Stimulated activated CD8-positive, alpha-beta memory T cell treated with anti-CD3 and anti-CD28 coated beads, Interleukin-12 subunit alpha, Interleukin-12 subunit beta, amount 100 ng/mL, for 24 hours (primary cell): ENCODE data around the gene ZNF624.
A peak's percentile ranks its signal among the peaks of the same experiment; 100 is the strongest.

Experiments used
- DNase-seq: peaks from one replicate; pipeline ENCODE4 v3.0.0-alpha.2; 2020; ENCODE audit errors: extremely low read depth

Gene ZNF624

DNA sequence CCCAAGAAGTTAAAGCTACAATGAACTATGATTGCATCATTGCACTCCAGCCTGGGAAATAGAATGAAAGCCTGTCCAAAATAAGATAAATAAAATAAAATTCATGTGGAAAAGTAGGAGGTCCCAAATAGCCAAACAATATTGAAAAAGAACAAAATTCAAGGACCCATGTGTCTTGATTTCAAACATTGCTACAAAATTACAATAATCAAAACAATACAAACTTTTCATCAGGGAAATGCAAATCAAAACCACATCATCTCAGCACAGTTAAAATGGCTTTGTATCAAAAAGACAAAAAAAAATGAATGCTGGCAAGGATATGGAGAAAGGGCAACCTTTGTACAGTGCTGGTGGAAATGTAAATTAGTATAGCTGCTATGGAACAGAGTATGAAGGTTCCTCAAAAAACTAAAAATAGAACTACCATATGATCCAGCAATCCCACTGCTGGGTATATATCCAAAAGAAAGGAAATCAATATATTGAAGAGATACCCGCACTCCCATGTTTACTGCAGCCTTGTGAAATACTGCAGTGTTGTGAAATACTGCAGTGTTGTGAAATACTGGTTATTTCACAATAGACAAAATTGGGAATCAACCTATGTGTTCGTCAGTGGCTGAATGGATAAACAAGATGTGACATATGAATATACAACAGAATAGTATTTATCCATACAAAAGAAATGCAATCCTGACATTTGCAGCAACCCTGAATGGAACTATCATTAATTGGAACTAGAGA lies 60.1 kb downstream of the ZNF624 start:
- DNase-seq = no peak

- DNase-seq = peak; percentile 76
These were observed 64.3 kb downstream of the ZNF624 start for GRCh38 chr17:16589097-16589969.

DNA sequence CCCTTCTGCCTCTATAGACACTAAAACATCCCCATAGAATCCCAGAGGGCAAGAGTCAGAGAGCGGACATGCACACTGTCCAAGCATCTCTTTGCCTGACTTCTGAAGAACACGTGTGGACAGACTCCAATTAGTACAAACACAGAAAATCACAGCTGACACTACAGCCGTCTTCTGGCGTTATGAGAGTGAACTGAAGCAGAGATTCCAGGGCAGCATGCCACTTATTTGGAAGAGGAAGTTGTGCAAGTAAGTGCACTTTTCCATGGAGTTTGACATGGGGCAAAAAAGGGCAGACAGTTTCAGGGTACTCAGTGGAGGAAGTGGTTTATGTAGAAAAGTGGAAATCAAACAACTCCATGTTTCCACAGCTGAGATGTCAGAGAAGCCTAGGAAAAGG lies 67.9 kb downstream of the ZNF624 start:
- no peak for DNase-seq

DNA sequence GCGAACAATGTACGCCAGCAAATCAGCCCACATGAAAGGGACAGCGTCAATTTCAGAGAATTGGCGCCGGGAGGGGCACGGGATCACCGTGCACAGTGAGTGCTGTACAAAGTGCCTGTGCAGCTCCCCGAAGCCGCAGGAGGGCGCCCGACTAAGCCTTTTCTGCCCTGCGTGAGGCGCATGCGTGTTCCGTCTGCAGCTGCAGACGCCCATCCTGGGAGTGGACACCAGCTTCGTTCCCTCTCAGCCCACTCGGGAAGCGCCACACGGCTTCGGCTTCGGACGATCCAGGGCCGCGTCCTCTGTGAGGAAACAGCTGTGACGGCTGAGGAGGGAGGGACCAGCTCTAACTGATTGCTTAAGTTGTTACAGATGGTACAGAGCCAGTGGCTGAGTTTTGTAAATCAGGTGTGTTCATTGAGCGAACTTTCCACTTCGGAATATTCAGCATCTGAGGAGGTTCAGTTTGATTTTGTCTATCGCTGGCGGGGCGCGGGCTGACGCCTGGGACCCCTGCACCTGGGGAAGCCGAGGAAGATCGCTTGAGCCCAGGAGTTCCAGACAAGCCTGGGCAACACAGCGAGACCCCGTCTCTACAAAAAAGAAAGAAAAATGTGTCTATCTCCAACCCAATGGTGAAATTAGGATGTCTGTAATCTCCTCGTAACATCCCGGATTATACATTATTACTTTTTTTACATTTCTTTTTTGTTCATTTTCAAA lies 69.2 kb downstream of the ZNF624 start:
- peak; percentile 77 for DNase-seq

DNA sequence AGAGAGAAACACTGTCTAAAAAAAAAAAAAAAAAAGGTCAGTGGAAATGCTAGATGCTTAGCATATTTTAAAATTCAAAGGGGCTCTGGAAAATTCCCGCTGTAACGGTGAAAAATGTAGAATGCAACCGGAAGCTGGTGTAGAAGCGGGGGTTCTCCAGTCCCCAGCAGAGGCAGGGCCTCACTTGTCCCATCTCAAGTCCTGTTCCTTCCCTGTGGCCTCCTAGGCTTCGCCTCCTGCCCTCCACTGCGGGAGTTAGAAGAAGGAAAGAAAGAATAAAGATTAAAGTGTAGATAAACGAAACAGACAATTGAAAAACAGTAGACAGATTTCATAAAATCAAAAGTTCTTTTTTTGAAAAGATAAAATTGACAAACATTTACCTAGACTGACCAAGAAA lies 69.9 kb downstream of the ZNF624 start:
- no peak for DNase-seq

DNA sequence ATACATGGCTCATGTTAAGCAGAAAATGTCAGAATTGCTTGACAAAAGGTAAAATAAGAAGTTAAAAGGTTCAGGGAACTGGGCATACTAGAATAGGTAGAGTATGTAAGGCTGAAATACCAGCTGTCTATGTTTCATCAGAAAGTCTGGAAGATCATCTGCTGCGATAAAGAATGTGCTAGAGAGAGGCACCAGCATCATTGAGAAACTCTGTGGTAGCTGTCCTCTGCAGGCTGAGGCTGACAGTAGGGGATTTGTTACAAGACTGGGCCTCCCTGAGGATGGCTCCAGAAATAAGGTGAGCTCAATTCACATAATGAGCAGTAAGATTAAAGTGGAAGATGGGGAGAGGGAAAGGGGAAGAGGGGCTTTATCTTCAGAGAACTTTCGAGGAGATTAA lies 80.2 kb downstream of the ZNF624 start:
- DNase-seq = no peak
